ENCODE data around the gene ST3GAL3. TPM values are rescaled to one million over a fixed set of nuclear protein-coding genes. Genes with fewer than 3 reads are reported as not detected.
"Not testable (repeated sequence)": the region's sequence is repeated elsewhere in the genome, so short reads cannot be mapped to it uniquely, and the experiment has no call there.

Gene ST3GAL3
- total RNA-seq, 1 donor from 2014 or later: 24.4 TPM

DNA sequence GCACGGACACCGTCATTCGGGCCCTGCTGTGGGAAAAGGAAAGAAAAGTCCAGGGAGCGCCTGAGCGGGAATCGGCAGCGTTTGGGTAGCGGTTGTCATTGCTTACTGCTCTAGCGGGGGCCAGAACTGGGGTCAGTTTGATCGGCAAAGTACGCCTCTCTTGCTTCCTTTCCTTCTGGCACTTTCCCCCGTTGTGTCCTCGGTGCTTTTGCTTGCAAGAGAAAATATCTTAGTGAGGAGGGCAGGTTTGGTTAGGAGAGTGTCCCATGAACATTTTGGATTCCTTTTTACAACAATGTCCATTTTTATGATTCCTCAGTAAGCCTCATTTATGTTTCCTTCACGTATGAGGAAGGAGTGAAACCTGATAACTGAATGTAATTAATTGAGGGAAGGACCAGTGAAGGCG, 670 bp downstream of the ST3GAL3 start:
- peak overlapping the region; percentile 81 for H3K27ac Mint-ChIP-seq
- peaks cover 10% of the 10 kb centered on the region for H3K4me1 Mint-ChIP-seq (ENCODE audit: unreplicated experiment)
- DNase-seq (ENCODE audit: extremely low spot score, unreplicated experiment): peak; percentile 71
- H3K36me3 Mint-ChIP-seq: peaks cover 20% of the 10 kb centered on the region
- H3K4me3 Mint-ChIP-seq: peak overlapping the region; percentile 93
- TF ChIP-seq CTCF (conservative IDR thresholded peaks at IDR 0.05): no peak
- H3K9me3 Mint-ChIP-seq: no peaks in the 10 kb centered on the region
- no peaks in the 10 kb centered on the region for H3K27me3 Mint-ChIP-seq

GRCh38 chr1:43711049-43711448, 3.7 kb downstream of the ST3GAL3 start:
- no peak overlapping the region for H3K4me3 Mint-ChIP-seq
- no peak for DNase-seq (ENCODE audit: extremely low spot score, unreplicated experiment)
- TF ChIP-seq CTCF (conservative IDR thresholded peaks at IDR 0.05): no peak
- peaks cover 5% of the 10 kb centered on the region for H3K36me3 Mint-ChIP-seq
- no peaks in the 10 kb centered on the region for H3K27me3 Mint-ChIP-seq
- H3K27ac Mint-ChIP-seq: no peak overlapping the region
- peaks cover 10% of the 10 kb centered on the region for H3K4me1 Mint-ChIP-seq (ENCODE audit: unreplicated experiment)
- no peaks in the 10 kb centered on the region for H3K9me3 Mint-ChIP-seq

- Mint-ChIP-seq H3K4me3 (no peak overlapping the region), H3K27ac (no peak overlapping the region), H3K36me3 (peaks cover 5% of the 10 kb centered on the region), H3K9me3 (no peaks in the 10 kb centered on the region), H3K4me1 (ENCODE audit: unreplicated experiment) (peaks cover 10% of the 10 kb centered on the region), H3K27me3 (no peaks in the 10 kb centered on the region)
- no peak for TF ChIP-seq CTCF (conservative IDR thresholded peaks at IDR 0.05)
- no peak for DNase-seq (ENCODE audit: extremely low spot score, unreplicated experiment)
Measured at GRCh38 chr1:43711524-43712386, 4.4 kb downstream of the ST3GAL3 start.

DNA sequence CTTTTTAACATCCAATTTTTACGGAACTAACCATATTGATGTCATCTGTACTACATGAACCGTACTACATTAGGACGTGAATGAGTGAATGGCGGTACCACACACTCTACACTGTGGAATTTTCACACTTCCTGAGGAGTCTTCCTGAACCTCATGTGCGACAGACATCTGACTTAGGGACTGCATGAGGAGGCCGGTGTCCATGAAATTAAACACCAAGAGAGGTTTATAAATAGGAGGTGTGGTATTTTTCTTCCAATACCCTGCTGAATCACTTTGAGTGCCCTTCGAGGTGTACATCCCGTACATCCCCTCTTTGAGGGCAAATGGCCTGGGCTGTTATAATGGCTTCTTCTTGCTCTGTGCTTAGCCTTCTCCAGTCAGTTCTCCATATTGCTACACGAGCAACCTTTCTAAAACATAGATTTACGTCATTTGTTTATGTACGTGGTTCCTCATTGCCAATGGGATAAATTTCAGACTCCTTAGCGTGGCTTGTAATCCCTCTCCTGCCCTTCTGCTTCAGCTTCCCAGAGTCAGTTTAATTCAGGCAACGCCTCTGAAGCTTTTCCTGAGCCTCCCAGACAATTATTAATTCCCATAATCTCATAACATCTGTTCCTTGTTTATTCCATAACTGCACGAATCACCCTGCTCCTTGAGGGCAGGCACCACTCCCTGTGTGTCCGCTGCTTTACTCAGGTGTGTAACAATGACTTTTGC, 9.4 kb downstream of the ST3GAL3 start:
- DNase-seq (ENCODE audit: extremely low spot score, unreplicated experiment): no peak
- Mint-ChIP-seq H3K27ac (no peak overlapping the region), H3K9me3 (no peaks in the 10 kb centered on the region), H3K36me3 (peaks cover 5% of the 10 kb centered on the region), H3K4me3 (no peak overlapping the region), H3K4me1 (ENCODE audit: unreplicated experiment) (peaks cover 3% of the 10 kb centered on the region), H3K27me3 (no peaks in the 10 kb centered on the region)
- no peak for TF ChIP-seq CTCF (conservative IDR thresholded peaks at IDR 0.05)

DNA sequence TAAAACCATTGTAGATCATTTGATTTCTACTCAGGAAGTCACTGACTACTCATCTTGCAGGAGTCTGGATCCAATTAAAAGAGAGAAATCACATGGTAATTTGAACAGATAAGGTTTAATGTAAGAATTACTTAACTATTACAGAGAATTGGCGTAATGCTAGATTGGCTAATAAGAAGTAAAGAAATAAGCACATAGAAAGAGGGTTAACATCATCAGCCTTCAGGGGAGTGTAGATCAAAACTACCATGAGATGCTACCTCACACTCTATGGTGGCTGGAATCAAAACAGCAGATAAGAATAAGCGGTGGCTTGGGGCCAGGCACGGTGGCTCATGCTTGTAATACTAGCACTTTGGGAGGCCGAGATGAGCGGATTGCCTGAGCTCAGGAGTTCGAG, 11.7 kb downstream of the ST3GAL3 start:
- Mint-ChIP-seq H3K27me3 (no peaks in the 10 kb centered on the region), H3K9me3 (no peaks in the 10 kb centered on the region), H3K27ac (no peak overlapping the region), H3K4me3 (no peak overlapping the region), H3K36me3 (no peaks in the 10 kb centered on the region), H3K4me1 (ENCODE audit: unreplicated experiment) (peaks cover 10% of the 10 kb centered on the region)
- no peak for DNase-seq (ENCODE audit: extremely low spot score, unreplicated experiment)
- no peak for TF ChIP-seq CTCF (conservative IDR thresholded peaks at IDR 0.05)

DNA sequence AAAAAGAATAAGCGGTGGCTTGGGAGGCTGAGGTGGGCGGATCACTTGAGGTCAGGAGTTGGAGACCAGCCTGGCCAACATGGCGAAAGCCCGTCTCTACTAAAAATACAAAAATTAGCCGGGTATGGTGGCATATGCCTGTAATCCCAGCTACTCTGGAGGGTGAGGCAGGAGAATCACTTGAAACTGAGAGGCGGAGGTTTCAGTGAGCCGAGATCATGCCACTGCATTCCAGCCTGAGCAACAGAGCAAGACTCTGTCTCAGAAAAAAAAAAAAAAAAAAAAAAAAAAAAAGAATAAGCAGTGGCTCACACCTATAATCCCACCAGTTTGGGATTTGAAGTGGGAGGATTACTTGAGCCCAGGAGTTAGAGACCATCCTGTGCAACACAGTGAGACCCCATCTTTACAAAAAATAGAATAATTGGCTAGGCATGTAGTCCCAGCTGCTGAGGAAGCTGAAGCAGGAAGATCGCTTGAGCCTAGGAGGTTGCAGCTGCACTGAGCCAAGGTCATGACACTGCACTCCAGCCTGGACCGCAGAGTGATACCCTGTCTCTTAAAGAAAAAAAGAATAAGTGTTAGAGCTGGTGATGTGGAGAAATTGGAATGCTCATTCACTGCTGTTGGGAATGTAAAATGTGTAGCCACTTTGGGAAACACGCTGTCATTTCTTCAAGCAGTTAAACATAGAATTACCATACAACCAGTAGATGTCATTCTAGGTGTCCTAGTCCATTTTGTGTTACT, 12.5 kb downstream of the ST3GAL3 start:
- DNase-seq (ENCODE audit: extremely low spot score, unreplicated experiment); H3K9me3 Mint-ChIP-seq; H3K4me3 Mint-ChIP-seq; H3K27me3 Mint-ChIP-seq; H3K36me3 Mint-ChIP-seq; H3K27ac Mint-ChIP-seq: not testable (repeated sequence)
- peaks cover 10% of the 10 kb centered on the region for H3K4me1 Mint-ChIP-seq (ENCODE audit: unreplicated experiment)
